HG03095 (cell line): ENCODE measurements around the gene CDH23.

Experiments used
- ATAC-seq: cut with Tn5 transposase; IDR thresholded peaks from one replicate; pipeline ENCODE4 v1.9.1; 2021; ENCODE audit warnings: moderate library complexity; ENCODE audit not compliant: unreplicated experiment

CDH23 gene

DNA sequence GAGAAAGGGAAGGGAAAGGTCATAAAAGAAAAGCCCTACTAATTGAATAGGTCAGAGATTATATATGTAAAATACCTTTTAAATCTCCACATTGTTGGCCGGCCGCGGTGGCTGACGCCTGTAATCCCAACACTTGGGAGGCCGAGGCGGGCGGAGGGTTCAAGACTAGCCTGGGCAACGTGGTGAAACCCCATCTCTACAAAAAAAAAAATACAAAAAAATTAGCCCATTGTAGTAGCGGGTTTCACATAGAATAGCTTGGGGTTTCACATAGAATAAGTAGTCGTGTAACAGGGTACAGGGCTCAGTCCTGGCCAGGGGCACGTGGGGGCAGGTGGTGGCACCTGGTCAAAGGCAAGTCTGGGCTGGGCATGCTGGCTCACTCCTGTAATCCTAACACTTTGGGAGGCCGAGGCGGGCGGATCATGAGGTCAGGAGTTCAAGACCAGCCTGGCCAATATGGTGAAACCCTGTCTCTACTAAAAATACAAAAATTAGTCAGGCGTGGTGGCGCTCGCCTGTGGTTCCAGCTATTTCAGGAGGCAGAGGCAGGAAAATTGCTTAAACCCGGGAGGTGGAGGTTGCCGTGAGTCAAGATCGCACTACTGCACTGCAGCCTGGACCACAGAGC is 454.9 kb downstream of the CDH23 start:
- peak; percentile 11 for ATAC-seq

DNA sequence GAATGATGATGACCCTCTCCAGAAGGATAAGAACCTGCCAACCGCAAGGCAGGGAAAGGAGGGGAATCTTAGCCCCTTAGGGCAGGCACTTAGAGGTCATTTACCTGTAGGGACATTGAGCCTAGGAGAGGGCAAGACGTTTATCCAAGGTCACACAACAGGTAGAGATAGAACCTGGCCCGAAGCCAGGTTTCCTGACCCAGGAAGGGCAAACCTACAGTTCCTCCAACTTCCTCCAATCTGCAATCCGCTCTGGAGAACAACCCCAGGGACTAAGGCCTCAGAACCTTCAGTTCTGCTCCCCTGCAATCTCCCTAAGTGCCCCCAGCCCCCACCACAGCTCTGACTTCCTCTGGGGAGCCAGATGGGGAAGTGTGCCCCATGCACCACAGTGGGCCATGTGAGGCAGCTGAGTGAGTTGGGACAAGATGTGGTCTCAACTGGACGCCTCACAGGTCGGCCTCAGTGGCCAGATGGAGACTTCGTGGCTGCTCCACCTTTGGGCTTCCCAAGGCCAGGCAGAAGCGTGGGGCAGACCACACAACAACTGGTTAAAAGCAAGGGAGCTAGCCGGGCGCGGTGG is 455.7 kb downstream of the CDH23 start:
- no peak for ATAC-seq

DNA sequence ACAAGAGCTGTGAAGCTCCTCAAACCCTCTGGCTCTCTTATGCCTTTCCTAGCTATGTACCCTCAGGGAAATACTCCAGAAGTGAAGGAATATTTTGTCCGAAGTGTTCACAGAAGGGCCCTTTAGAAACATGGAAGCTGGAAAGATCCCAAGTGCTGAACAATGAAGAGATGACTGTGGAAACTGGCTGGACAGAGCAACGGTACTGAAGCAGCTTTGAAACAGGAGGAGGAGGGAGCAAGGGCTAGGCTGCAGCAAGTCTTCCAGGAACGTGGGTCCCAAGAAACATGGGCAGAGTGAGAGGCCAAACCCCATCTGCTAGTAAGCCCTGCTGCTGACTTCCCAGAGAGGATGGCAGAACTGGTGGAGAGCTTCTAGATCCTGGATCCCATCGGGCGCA is 457.3 kb downstream of the CDH23 start:
- ATAC-seq: no peak

DNA sequence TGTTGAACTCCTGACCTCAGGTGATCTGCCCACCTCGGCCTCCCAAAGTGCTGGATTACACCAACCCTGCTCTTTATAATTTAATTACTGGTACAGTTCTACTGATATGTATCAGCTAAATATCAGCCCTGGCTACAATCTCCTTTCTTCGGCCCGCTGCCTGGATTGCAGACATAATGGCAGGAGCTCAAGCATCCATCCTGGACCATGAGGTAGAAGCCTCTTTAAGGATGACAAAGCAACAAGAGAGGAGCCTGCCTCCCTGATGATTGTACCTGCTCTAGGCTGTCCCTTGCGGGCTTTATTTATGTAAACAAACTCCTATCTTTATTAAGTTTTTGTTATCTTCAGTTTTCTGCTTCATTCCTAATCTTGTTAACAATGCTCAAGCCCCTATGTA is 459.9 kb downstream of the CDH23 start:
- no peak for ATAC-seq

DNA sequence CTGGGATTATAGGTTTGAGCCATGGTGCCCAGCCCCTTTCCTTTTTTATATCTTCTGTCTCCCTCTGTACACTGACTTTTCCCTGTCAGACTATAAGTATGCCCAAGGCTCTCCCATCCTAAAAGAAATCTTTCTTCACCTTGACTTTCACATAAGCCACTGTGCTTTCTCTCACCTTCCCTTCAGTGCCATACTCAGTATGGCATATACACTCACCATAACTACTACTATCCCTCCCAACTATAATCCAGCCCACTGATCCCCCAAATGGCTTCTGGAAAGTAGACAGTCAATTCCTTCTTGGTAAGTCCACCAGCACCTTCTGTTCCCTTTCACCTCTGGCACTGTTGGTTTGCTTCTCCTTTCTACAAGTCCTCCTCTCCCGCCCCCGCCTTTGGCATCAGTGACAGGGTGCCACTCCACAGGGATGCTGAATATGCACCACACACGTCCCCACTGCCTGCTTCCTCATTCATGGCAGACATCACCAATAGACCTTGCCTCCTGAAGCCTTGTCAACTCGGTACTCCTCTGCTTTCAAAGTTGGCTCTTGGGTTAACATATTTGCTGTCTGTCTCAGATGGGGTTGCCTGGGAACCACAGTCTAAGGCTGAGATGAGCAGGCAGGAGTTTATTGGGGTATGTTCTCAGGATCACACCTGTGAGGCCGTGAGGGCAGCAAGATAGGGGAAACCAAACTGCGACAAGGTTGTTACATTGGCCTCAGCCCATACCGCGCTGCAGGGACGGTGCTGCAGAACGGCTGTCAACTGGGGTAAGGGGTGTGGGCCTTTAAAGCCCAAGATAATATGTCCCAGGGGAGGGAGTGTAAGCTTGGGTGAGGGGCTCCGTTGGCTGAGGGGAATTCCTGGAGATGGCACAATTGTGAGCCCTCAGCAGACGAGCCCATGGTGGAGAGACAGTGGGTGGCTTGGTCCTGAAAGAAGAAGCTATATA is 461.5 kb downstream of the CDH23 start:
- no peak for ATAC-seq

DNA sequence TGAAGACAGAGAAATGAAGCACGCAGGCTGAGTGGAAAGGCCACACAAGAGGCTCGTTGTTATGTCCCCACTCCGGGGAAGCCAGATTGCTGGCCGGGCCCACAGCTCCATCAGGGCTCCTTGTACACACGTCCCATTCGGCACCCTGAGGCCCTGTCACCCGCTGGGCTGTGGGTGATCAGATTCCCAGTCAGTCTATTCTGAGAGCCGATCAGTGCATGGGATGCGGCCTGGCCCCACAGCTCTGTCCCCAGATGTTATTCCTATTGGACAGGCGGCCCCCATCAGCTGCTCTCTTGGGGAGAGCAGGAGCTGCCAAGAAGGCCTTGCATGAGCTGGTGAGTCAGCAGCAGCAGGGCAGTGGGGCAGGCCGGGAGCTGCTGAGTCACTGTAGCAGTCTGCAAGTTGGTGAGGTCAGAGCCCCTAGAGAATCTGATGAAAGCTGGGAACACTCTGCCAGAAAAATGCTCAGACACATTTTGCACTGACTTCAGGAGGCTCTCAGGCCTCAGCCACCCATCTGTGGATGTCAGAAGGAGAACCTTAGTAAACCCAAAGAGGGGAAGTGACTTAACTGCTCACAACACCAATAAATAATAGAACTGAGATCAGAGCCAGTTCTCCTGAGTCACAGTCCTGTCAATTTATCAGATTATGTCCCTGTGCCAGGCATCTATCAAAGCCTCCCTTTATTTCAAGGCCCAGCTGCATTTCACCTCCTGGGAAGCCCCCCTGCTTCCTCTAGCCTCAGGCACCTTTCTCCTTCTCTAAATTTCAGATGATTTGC is 463.7 kb downstream of the CDH23 start:
- peak; percentile 50 for ATAC-seq

DNA sequence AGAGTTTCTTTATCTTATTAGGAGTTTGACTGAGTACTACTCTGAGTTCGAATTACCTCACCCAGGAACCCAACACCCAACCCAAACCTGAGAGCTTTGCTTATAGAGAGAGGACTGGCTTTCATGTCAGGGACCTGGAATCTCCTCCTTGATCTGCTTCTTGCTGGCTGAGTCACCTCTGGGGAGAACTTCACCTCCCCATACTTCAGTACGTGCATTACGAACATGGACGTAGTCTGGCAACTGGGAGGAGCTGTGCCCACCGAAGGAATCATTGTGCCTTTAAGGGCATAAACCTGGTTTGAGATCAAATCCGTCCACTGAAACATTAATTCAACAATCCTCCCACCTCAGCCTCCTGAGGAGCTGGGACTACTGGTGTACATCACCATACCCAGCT is 466.5 kb downstream of the CDH23 start:
- no peak for ATAC-seq

DNA sequence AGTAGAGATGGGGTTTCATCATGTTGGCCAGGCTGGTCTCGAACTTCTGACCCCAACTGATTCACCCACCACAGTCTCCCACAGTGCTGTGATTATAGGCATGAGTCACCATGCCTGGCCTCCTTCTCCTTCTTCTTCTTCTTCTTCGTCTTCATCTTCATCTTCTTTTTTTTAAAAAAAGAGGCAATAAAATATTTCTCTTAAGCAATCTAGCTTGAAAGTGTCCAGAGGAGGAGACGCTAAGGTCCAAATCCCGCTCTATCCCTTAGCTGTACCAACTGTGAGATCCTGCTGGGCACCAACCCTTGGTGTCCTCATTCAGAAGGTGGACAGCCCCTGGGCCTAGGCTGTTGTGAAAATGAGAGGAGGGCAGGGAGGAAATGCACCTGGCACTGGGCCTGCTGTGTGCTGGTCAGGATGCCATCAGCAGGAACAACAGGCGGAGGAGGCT is 468.2 kb downstream of the CDH23 start:
- no peak for ATAC-seq
